ENCODE measurements around the gene RHAG.
"Not testable (repeated sequence)": the region's sequence is repeated elsewhere in the genome, so short reads cannot be mapped to it uniquely, and the experiment has no call there.

RHAG gene

GRCh38 chr6:49636713-49637349 is at the start of gene RHAG:
Gene RHAG (minus strand): TSS chr6:49636839. CDS start chr6:49636812, 27 bp downstream.
- Mint-ChIP-seq H3K4me3 (no peak within 1 kb of the TSS), H3K4me1 (ENCODE audit: low read depth) (no peaks in the 10 kb centered on the region), H3K36me3 (ENCODE audit: low read depth) (no peaks in the 10 kb centered on the region), H3K27ac (no peak within 1 kb of the TSS), H3K9me3 (no peaks in the 10 kb centered on the region), H3K27me3 (no peaks in the 10 kb centered on the region)

- Mint-ChIP-seq H3K4me3 (no peak overlapping the region), H3K27ac (no peak overlapping the region), H3K36me3 (ENCODE audit: low read depth) (no peaks in the 10 kb centered on the region), H3K9me3 (no peaks in the 10 kb centered on the region), H3K27me3 (no peaks in the 10 kb centered on the region), H3K4me1 (ENCODE audit: low read depth) (no peaks in the 10 kb centered on the region)
Measured at GRCh38 chr6:49676671-49677281, 40.1 kb upstream of the RHAG start.

GRCh38 chr6:49675816-49676215 is 39.2 kb upstream of the RHAG start:
- H3K4me3 Mint-ChIP-seq, result no peak overlapping the region

GRCh38 chr6:49668083-49668511 is 31.5 kb upstream of the RHAG start:
- Mint-ChIP-seq H3K27me3 (no peaks in the 10 kb centered on the region), H3K4me1 (ENCODE audit: low read depth) (no peaks in the 10 kb centered on the region), H3K4me3 (no peak overlapping the region), H3K36me3 (ENCODE audit: low read depth) (no peaks in the 10 kb centered on the region), H3K9me3 (peaks cover 6% of the 10 kb centered on the region), H3K27ac (no peak overlapping the region)

More at GRCh38 chr6:49675816-49676215, 39.2 kb upstream of the RHAG start:
- no peak overlapping the region for H3K27ac Mint-ChIP-seq
- peaks cover 6% of the 10 kb centered on the region for H3K9me3 Mint-ChIP-seq
- no peaks in the 10 kb centered on the region for H3K36me3 Mint-ChIP-seq (ENCODE audit: low read depth)
- H3K27me3 Mint-ChIP-seq, result no peaks in the 10 kb centered on the region
- no peaks in the 10 kb centered on the region for H3K4me1 Mint-ChIP-seq (ENCODE audit: low read depth)

- H3K4me3 Mint-ChIP-seq, result no peak overlapping the region
- no peaks in the 10 kb centered on the region for H3K36me3 Mint-ChIP-seq (ENCODE audit: low read depth)
- H3K27me3 Mint-ChIP-seq, result no peaks in the 10 kb centered on the region
- H3K4me1 Mint-ChIP-seq (ENCODE audit: low read depth), result no peaks in the 10 kb centered on the region
- peaks cover 6% of the 10 kb centered on the region for H3K9me3 Mint-ChIP-seq
- no peak overlapping the region for H3K27ac Mint-ChIP-seq
Measured at GRCh38 chr6:49666930-49667757, 30.5 kb upstream of the RHAG start.

DNA sequence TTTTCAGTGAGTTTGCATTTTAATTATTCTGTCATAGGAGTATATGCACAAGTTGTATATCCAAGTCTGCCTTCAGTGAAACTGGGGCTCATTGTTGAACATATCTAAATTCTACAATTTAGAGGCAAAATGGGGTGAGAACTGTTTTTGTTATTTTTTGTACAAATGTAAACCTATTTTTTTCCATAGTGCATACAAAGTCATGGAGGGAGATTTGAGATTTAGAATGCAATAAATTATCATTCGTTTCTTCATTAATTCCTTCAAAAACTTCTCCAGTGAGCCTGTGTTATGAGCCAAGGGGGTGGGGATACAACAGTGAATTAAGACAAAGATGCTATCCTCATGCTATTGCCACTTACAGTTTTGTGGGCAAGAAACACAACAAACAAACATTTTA is 29.8 kb upstream of the RHAG start:
- H3K4me1 Mint-ChIP-seq (ENCODE audit: low read depth), result no peaks in the 10 kb centered on the region
- no peaks in the 10 kb centered on the region for H3K36me3 Mint-ChIP-seq (ENCODE audit: low read depth)
- H3K4me3 Mint-ChIP-seq, result no peak overlapping the region
- peaks cover 4% of the 10 kb centered on the region for H3K9me3 Mint-ChIP-seq
- H3K27me3 Mint-ChIP-seq, result no peaks in the 10 kb centered on the region
- H3K27ac Mint-ChIP-seq, result no peak overlapping the region

GRCh38 chr6:49664817-49665216 is 28.2 kb upstream of the RHAG start:
- no peaks in the 10 kb centered on the region for H3K27me3 Mint-ChIP-seq
- no peaks in the 10 kb centered on the region for H3K9me3 Mint-ChIP-seq
- H3K4me1 Mint-ChIP-seq (ENCODE audit: low read depth), result no peaks in the 10 kb centered on the region
- H3K4me3 Mint-ChIP-seq, result no peak overlapping the region
- no peak overlapping the region for H3K27ac Mint-ChIP-seq
- no peaks in the 10 kb centered on the region for H3K36me3 Mint-ChIP-seq (ENCODE audit: low read depth)

GRCh38 chr6:49664054-49664453 is 27.4 kb upstream of the RHAG start:
- not testable (repeated sequence) for H3K4me1 Mint-ChIP-seq (ENCODE audit: low read depth); H3K9me3 Mint-ChIP-seq; H3K27ac Mint-ChIP-seq; H3K4me3 Mint-ChIP-seq; H3K36me3 Mint-ChIP-seq (ENCODE audit: low read depth); H3K27me3 Mint-ChIP-seq

DNA sequence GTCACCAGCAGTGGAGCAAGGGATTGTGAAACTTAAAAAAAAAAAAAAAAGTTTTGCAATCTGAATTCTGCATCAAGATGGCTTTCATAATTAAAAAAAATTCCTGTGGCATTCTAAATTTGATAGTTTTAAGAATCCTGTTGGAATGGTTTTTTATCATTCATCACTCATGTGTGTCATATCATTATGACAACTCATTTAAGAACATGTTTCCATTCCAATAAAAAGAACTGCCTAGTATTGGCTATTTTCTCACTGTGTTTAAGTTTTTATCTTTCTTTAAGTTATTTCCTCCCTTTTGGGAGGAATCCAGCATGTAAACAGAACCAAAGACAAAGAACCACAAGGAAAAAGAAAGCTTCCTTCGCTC is 26.2 kb upstream of the RHAG start:
- H3K27ac Mint-ChIP-seq, result no peak overlapping the region

GRCh38 chr6:49662231-49662891 is 25.7 kb upstream of the RHAG start:
- Mint-ChIP-seq H3K36me3 (ENCODE audit: low read depth) (no peaks in the 10 kb centered on the region), H3K4me1 (ENCODE audit: low read depth) (no peaks in the 10 kb centered on the region), H3K4me3 (no peak overlapping the region), H3K9me3 (no peaks in the 10 kb centered on the region), H3K27me3 (no peaks in the 10 kb centered on the region), H3K27ac (no peak overlapping the region)

More for the DNA sequence above, 26.2 kb upstream of the RHAG start:
- H3K27me3 Mint-ChIP-seq, result no peaks in the 10 kb centered on the region
- no peaks in the 10 kb centered on the region for H3K36me3 Mint-ChIP-seq (ENCODE audit: low read depth)
- H3K9me3 Mint-ChIP-seq, result no peaks in the 10 kb centered on the region
- no peak overlapping the region for H3K4me3 Mint-ChIP-seq
- no peaks in the 10 kb centered on the region for H3K4me1 Mint-ChIP-seq (ENCODE audit: low read depth)

GRCh38 chr6:49653942-49654341 is 17.3 kb upstream of the RHAG start:
- no peaks in the 10 kb centered on the region for H3K4me1 Mint-ChIP-seq (ENCODE audit: low read depth)
- H3K27ac Mint-ChIP-seq, result no peak overlapping the region
- no peaks in the 10 kb centered on the region for H3K27me3 Mint-ChIP-seq
- no peak overlapping the region for H3K4me3 Mint-ChIP-seq
- no peaks in the 10 kb centered on the region for H3K36me3 Mint-ChIP-seq (ENCODE audit: low read depth)
- H3K9me3 Mint-ChIP-seq, result no peaks in the 10 kb centered on the region

DNA sequence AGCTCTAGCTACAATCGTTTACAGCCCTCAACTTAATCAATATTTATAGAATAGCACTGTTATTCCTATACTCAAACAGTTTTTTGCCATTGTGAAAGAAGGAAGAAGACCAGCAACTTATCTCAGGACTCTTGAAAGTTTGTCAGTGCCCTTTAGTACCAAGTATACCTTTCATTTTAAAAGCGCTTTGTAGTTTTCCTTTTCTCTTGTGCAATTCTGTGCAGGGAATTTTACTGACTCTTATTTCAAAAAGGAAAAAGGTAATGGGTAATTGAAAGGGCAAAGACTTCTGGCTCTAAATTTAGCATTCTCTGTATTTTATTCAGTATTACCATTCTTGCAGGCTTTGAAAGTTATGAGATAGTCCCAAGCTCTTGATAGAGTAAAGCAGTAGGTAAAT is 16.8 kb upstream of the RHAG start:
- H3K4me1 Mint-ChIP-seq (ENCODE audit: low read depth), result no peaks in the 10 kb centered on the region
- H3K27ac Mint-ChIP-seq, result no peak overlapping the region

GRCh38 chr6:49651239-49651638 is 14.6 kb upstream of the RHAG start:
- Mint-ChIP-seq H3K9me3 (no peaks in the 10 kb centered on the region), H3K4me1 (ENCODE audit: low read depth) (no peaks in the 10 kb centered on the region), H3K36me3 (ENCODE audit: low read depth) (no peaks in the 10 kb centered on the region), H3K4me3 (no peak overlapping the region), H3K27me3 (no peaks in the 10 kb centered on the region), H3K27ac (no peak overlapping the region)

More for the DNA sequence above, 16.8 kb upstream of the RHAG start:
- no peaks in the 10 kb centered on the region for H3K27me3 Mint-ChIP-seq
- H3K36me3 Mint-ChIP-seq (ENCODE audit: low read depth), result no peaks in the 10 kb centered on the region
- no peak overlapping the region for H3K4me3 Mint-ChIP-seq
- no peaks in the 10 kb centered on the region for H3K9me3 Mint-ChIP-seq

GRCh38 chr6:49649988-49650387 is 13.3 kb upstream of the RHAG start:
- Mint-ChIP-seq H3K36me3 (ENCODE audit: low read depth) (no peaks in the 10 kb centered on the region), H3K4me3 (no peak overlapping the region), H3K4me1 (ENCODE audit: low read depth) (no peaks in the 10 kb centered on the region), H3K27ac (no peak overlapping the region), H3K27me3 (no peaks in the 10 kb centered on the region), H3K9me3 (no peaks in the 10 kb centered on the region)

GRCh38 chr6:49648036-49648435 is 11.4 kb upstream of the RHAG start:
- no peaks in the 10 kb centered on the region for H3K4me1 Mint-ChIP-seq (ENCODE audit: low read depth)
- H3K4me3 Mint-ChIP-seq, result no peak overlapping the region
- no peaks in the 10 kb centered on the region for H3K36me3 Mint-ChIP-seq (ENCODE audit: low read depth)
- no peaks in the 10 kb centered on the region for H3K9me3 Mint-ChIP-seq
- no peaks in the 10 kb centered on the region for H3K27me3 Mint-ChIP-seq
- no peak overlapping the region for H3K27ac Mint-ChIP-seq

Measured in stimulated activated naive CD8-positive, alpha-beta T cell treated with anti-CD3 and anti-CD28 coated beads, Interleukin-15, Interleukin-2, amounts not matched to agents 100 ng/mL and 50 ng/mL, for 24 hours (primary cell).